Measurements from ENCODE around the gene NDUFC1. TPM values are rescaled to one million over a fixed set of nuclear protein-coding genes. Genes with fewer than 3 reads are reported as not detected.

NDUFC1 gene
- total and polyA plus RNA-seq, 5 donors from 2014 or later: 23.2 to 207 (median 178) TPM

Other genes starting within 250 kb of the NDUFC1 start
- 75.0 TPM for gene ELF2, start 125.3 kb downstream of the NDUFC1 start, total RNA-seq
- gene ELF2, start 125.3 kb downstream of the NDUFC1 start, polyA plus RNA-seq: 10 to 100 TPM; 27.7 to 35.3 (median 32.2) TPM
- gene MGARP, start 22.3 kb downstream of the NDUFC1 start, total RNA-seq: 0.49 TPM
- gene MGARP, start 22.3 kb downstream of the NDUFC1 start, polyA plus RNA-seq: under 1 TPM in 3 of 4 donors, not detected in 1; 0.18 to 0.37 (median 0.37) TPM
- gene NAA15, start 972 bp downstream of the NDUFC1 start, total RNA-seq: 48.8 TPM
- 10 to 100 TPM; 32.5 to 46.8 (median 35.1) TPM for gene NAA15, start 972 bp downstream of the NDUFC1 start, polyA plus RNA-seq
- 19.1 TPM for gene RAB33B, start 151.6 kb upstream of the NDUFC1 start, total RNA-seq
- gene RAB33B, start 151.6 kb upstream of the NDUFC1 start, polyA plus RNA-seq: 10 to 100 TPM; 14.8 to 19.2 (median 15.5) TPM

All from CD4-positive, CD25-positive, alpha-beta regulatory T cell (primary cell).